Ectodermal cell (in vitro differentiated cells): ENCODE measurements around the gene NXT1.

Experiments used
- H3K27ac ChIP-seq: 2 replicates; pipeline ENCODE4 v1.7.0; 2013; ENCODE audit warnings: mild to moderate bottlenecking, low read depth, low read length; ENCODE audit not compliant: insufficient read depth, poor library complexity, severe bottlenecking
- H3K27me3 ChIP-seq: 2 replicates; pipeline ENCODE4 v1.7.0; 2013; ENCODE audit warnings: mild to moderate bottlenecking, low read length; ENCODE audit not compliant: insufficient read depth, control insufficient read depth, poor library complexity, severe bottlenecking
- H3K36me3 ChIP-seq: one replicate; pipeline ENCODE4 v1.7.0; 2013; ENCODE audit warnings: low read length; ENCODE audit not compliant: control insufficient read depth, insufficient read depth
- H3K4me1 ChIP-seq: one replicate; pipeline ENCODE4 v1.7.0; 2013; ENCODE audit warnings: low read length; ENCODE audit not compliant: control insufficient read depth, insufficient read depth
- H3K4me3 ChIP-seq: 2 replicates; pipeline ENCODE4 v1.7.0; 2013; ENCODE audit warnings: low read depth, low read length, control low read depth; ENCODE audit not compliant: insufficient read depth
- H3K9me3 ChIP-seq: 2 replicates; pipeline ENCODE4 v1.7.0; 2013; ENCODE audit warnings: mild to moderate bottlenecking, low read length, moderate library complexity; ENCODE audit not compliant: control insufficient read depth
- WGBS, 2 experiments: methylation state at CpG; one replicate each; pipeline ENCODE4 v1.1.7; 2013; ENCODE audit warnings: missing lambda C conversion rate in 2 of 2; 5-methylcytosine and 5-hydroxymethylcytosine counted together

The NXT1 gene

GRCh38 chr20:23358563-23358906, 7.9 kb downstream of the NXT1 start:
- Histone ChIP-seq H3K27me3 (no peaks in the 10 kb centered on the region), H3K4me3 (peak overlapping the region; percentile 11), H3K36me3 (peaks cover 12% of the 10 kb centered on the region), H3K9me3 (no peaks in the 10 kb centered on the region), H3K4me1 (peaks cover 8% of the 10 kb centered on the region), H3K27ac (no peak overlapping the region)
- WGBS, 2 experiments: 79 to 81% methylated on average over 6 of the region's 6 CpGs

- Histone ChIP-seq H3K4me3 (no peak overlapping the region), H3K27ac (no peak overlapping the region), H3K4me1 (peaks cover 8% of the 10 kb centered on the region), H3K27me3 (no peaks in the 10 kb centered on the region), H3K9me3 (no peaks in the 10 kb centered on the region), H3K36me3 (peaks cover 12% of the 10 kb centered on the region)
- 83 to 84% methylated on average over 7 of the region's 7 CpGs for WGBS, 2 experiments
These were observed 8.5 kb downstream of the NXT1 start for GRCh38 chr20:23358923-23359593.

GRCh38 chr20:23360531-23360930, 9.9 kb downstream of the NXT1 start:
- Histone ChIP-seq H3K36me3 (peaks cover under 1% of the 10 kb centered on the region), H3K4me1 (peaks cover 8% of the 10 kb centered on the region), H3K4me3 (no peak overlapping the region), H3K27ac (no peak overlapping the region), H3K9me3 (no peaks in the 10 kb centered on the region), H3K27me3 (no peaks in the 10 kb centered on the region)
- WGBS, 2 experiments: 79 to 87% methylated on average over 1 of the region's 1 CpG

GRCh38 chr20:23361119-23361475, 10.5 kb downstream of the NXT1 start:
- no peaks in the 10 kb centered on the region for H3K27me3 ChIP-seq
- 15 to 16% methylated on average over 8 of the region's 8 CpGs for WGBS, 2 experiments
- H3K9me3 ChIP-seq: no peaks in the 10 kb centered on the region
- H3K27ac ChIP-seq: peak overlapping the region; percentile 93
- H3K4me3 ChIP-seq: peak overlapping the region; percentile 89
- peaks cover 8% of the 10 kb centered on the region for H3K4me1 ChIP-seq
- H3K36me3 ChIP-seq: no peaks in the 10 kb centered on the region

DNA sequence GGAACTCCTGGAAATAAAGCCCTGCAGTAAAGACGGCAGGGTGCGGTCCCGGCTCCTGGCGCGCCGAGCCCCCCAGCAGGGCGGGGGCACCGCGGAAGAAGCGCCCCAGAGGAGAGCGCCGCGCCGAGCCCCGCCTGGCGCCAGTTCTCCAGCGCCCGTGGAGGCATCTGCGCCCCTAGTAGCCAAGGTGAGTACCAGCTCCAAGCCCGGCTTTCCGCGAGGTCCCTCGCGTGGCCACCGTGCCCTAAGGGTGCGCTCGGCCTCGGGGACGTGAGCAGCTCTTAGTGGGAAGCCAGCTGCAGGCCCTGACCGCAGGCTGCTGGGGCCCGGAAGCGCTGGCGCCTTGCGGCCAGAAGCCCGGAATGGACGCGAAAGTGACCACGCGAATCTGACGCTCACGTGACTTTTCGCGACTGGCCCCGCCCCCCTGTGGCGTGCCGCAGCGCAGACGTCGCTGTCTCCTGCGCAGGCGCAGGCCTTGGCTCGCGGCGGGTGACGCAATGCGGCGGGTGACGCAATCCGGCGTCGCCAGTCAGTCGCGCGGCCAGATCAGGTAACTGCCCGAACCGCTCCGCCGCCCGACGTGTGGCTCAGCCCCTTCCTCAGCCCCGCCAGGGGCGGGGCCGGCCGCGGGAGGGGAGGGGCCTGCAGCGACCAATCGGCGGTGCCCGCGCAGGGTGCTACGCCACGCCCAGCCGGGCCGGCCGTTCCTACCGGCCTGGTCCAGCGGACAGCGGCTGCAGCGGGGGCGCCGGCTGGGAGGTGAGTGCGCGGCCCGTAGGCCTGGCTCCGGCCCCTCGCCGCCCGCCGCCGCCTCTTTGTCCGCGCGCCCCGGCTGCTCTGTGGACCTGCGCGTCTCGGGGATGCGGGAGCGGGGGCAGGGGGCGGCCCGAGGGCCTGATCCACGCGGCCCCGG, 11.1 kb downstream of the NXT1 start, which contains the start of gene GZF1:
TSS of gene GZF1 (plus strand) at position 707 of the 916 bp plus-strand sequence. CDS start 2,202 bp downstream, outside the sequence.
- H3K27me3 ChIP-seq: no peaks in the 10 kb centered on the region
- no peaks in the 10 kb centered on the region for H3K9me3 ChIP-seq
- WGBS, 2 experiments: 0% methylated on average over 114 of the region's 114 CpGs
- H3K27ac ChIP-seq: peak within 1 kb of the TSS; percentile 97
- H3K4me3 ChIP-seq: peak within 1 kb of the TSS; percentile 89
- no peaks in the 10 kb centered on the region for H3K36me3 ChIP-seq
- H3K4me1 ChIP-seq: peaks cover 7% of the 10 kb centered on the region

- no peaks in the 10 kb centered on the region for H3K9me3 ChIP-seq
- H3K4me1 ChIP-seq: peaks cover 5% of the 10 kb centered on the region
- no peaks in the 10 kb centered on the region for H3K27me3 ChIP-seq
- H3K4me3 ChIP-seq: peak overlapping the region; percentile 79
- 7% methylated on average over 50 of the region's 50 CpGs for WGBS, 2 experiments
- H3K36me3 ChIP-seq: no peaks in the 10 kb centered on the region
- peak overlapping the region; percentile 97 for H3K27ac ChIP-seq
These were observed 12.0 kb downstream of the NXT1 start for GRCh38 chr20:23362392-23363256.

DNA sequence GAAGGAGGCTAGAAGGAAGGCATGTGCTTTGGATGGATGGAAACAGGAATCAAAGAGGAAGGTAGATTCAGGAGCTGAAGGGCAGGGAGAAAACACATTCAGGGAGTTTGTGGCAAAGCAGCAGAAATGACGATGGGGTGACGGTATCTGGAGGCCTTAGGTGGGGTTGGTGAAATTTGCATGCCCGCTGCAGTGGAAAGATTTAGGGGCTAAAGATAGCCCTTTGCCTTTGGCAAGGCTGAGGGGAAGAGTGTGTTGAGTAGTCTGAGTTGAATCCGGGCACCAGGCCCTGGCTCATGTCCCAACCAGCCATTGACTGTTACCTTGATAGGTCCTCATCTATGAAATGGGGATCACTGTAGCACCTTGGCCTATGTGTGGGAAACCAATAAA, 12.7 kb downstream of the NXT1 start:
- Histone ChIP-seq H3K4me3 (peak overlapping the region; percentile 79), H3K9me3 (no peaks in the 10 kb centered on the region), H3K4me1 (peaks cover 5% of the 10 kb centered on the region), H3K27ac (no peak overlapping the region), H3K36me3 (no peaks in the 10 kb centered on the region), H3K27me3 (no peaks in the 10 kb centered on the region)
- WGBS, 2 experiments: 92 to 93% methylated on average over 4 of the region's 4 CpGs

DNA sequence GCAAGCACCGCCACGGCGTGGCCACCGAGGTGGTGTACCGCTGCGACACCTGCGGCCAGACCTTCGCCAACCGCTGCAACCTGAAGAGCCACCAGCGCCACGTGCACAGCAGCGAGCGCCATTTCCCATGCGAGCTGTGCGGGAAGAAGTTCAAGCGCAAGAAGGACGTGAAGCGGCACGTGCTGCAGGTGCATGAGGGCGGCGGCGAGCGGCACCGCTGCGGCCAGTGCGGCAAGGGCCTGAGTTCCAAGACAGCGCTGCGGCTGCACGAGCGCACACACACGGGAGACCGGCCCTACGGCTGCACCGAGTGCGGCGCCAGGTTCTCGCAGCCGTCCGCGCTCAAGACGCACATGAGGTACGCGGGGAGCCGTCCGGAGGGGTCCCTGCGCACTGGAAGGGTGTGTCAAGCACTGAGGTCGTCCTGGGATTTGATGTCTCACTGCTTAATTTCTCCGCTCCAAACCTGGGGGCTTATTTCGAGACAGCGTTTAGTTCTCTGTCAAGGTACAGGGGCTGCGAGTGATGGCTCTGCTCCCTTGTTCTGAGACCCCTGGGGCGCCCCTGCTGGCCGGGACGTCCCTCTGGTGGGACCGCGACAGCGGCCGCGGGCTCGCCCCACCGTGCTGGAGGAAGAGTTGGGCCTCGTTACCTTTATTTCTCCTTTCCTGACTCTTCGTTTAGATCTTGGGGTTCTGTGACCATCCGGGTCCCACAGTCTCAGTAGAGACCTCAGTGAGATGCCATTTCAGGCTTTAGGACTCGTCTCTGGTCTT, 15.0 kb downstream of the NXT1 start:
- peaks cover 21% of the 10 kb centered on the region for H3K36me3 ChIP-seq
- H3K27ac ChIP-seq: no peak overlapping the region
- H3K9me3 ChIP-seq: no peaks in the 10 kb centered on the region
- 95 to 96% methylated on average over 65 of the region's 65 CpGs for WGBS, 2 experiments
- peaks cover 5% of the 10 kb centered on the region for H3K4me1 ChIP-seq
- H3K4me3 ChIP-seq: no peak overlapping the region
- H3K27me3 ChIP-seq: no peaks in the 10 kb centered on the region

DNA sequence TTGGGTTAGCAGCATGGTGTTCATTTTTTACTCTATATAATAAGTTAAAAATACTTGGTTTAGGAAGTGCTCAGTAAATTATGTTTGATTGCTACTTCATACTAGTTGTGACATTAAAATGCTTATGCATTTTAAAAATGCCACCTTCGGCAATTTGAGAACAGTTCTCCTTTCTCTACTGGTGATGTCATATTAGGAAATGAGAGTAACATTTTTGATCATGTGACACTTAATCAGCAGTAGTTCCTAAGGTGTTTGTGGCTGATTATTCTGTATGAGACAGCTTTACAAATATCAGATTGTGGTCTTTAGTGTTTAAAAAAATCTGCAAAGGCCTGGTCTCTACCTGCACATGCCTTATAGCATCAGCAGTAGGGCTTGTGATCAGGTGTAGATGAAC, 15.8 kb downstream of the NXT1 start:
- no peaks in the 10 kb centered on the region for H3K9me3 ChIP-seq
- no peak overlapping the region for H3K4me3 ChIP-seq
- no peaks in the 10 kb centered on the region for H3K27me3 ChIP-seq
- WGBS, 2 experiments: 96 to 100% methylated on average over 1 of the region's 1 CpG
- no peak overlapping the region for H3K27ac ChIP-seq
- H3K4me1 ChIP-seq: no peaks in the 10 kb centered on the region
- peaks cover 28% of the 10 kb centered on the region for H3K36me3 ChIP-seq
